HG02870 (cell line): ENCODE data around the gene CNKSR1.

ENCODE experiments used
- ATAC-seq: cut with Tn5 transposase; IDR thresholded peaks from one replicate; pipeline ENCODE4 v1.9.1; 2021; ENCODE audit warnings: mild to moderate bottlenecking, moderate library complexity; ENCODE audit not compliant: unreplicated experiment

CNKSR1 gene

GRCh38 chr1:26160527-26161414, 16.5 kb upstream of the CNKSR1 start:
- ATAC-seq = no peak

- no peak for ATAC-seq
Measured at GRCh38 chr1:26161415-26162219, 15.7 kb upstream of the CNKSR1 start.

DNA sequence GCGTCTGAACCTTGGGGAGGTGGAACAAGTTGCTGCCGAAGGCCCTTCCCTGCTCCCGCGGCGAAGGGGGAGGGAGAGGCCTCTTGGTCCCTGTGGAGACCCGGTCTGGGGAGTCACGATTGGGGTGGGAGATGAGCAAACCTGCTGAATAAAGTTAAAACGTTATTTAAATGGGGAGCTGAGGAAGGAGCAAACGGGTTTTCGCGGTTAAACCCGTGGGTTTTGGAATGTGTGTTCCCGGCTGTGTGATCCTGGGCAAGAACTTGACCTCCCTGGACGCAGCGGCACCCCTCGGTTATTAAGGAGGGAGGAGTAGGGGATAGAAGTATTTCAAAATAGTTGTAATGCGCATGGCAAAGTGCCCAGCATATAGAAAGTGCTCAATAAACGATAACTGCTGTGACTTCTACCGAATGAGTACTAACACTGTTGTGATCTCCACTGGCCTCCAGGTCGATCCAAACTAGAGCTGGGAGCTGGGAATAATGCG, 15.0 kb upstream of the CNKSR1 start:
- ATAC-seq = no peak

- no peak for ATAC-seq
Measured at GRCh38 chr1:26163684-26164035, 13.6 kb upstream of the CNKSR1 start.

GRCh38 chr1:26164036-26164860, 13.0 kb upstream of the CNKSR1 start:
- no peak for ATAC-seq

DNA sequence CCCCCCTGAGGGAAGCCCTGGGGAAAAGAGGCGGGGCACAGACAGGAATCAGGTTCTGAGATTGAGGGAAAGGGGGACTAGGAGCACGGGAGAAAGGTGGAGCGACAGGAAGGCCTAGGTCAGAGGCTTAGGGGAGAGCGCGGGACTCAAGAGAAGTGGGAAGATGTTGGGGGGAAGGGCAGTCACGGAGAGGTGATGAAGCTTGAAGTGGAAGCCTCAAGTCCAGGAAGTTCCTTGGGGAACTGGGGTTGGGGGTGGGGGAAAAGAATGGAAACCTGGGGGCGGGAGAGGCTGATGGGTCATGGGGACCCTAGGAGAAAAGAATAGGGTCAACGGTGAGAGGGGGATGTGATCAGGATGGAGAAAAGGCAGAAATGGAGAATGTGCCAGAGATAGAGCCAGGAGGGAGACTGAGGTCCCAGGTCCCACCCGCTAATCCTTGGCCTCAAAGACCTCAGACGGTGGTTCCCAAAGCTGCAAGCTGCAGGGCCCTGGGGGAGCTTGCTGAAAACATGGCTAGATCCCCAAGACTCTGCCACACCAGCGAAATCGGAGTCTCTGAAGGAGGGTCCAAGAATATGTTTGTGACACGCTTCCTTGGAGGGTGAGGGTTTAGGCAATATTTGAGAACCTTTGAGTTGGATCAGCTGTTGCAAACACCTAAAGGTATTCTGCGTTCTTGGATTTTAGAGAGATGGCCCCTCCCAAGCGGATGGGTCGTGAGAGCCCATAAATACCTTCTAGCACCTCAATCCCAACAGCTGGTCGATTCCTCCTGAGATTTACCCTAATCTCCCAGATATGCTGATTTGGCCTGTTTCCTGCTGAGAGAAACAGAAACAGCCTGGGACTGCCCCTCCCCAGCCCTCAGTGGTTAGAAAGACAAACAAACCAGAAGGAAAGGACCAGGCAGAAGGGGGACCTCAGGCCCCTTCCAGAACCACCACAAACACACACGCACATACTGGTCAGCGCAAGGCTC, 12.1 kb upstream of the CNKSR1 start:
- ATAC-seq = no peak

DNA sequence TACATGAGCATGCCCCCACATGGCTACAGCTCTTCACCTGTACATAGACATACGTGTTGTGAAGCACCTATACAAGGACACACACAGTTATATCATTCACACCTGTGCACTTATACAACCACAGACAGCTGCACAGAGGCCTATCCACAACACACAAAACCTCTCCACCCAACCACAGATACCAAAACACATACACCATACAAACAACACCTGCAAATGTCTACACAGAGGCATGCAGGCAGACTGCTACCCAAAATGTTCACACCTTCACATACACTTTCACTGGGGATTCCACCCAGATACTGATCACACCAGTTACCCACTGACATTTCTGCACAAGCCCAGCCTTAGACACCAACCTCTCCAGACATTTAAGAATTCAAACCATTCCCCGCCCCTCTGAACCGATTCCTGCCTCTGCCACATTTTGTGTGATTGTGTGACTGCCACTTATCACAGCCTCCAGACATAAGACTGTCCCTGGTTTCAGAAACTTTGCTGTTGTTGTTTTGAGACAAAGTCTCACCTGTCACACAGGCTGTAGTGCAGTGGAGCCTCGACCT, 10.5 kb upstream of the CNKSR1 start:
- no peak for ATAC-seq

DNA sequence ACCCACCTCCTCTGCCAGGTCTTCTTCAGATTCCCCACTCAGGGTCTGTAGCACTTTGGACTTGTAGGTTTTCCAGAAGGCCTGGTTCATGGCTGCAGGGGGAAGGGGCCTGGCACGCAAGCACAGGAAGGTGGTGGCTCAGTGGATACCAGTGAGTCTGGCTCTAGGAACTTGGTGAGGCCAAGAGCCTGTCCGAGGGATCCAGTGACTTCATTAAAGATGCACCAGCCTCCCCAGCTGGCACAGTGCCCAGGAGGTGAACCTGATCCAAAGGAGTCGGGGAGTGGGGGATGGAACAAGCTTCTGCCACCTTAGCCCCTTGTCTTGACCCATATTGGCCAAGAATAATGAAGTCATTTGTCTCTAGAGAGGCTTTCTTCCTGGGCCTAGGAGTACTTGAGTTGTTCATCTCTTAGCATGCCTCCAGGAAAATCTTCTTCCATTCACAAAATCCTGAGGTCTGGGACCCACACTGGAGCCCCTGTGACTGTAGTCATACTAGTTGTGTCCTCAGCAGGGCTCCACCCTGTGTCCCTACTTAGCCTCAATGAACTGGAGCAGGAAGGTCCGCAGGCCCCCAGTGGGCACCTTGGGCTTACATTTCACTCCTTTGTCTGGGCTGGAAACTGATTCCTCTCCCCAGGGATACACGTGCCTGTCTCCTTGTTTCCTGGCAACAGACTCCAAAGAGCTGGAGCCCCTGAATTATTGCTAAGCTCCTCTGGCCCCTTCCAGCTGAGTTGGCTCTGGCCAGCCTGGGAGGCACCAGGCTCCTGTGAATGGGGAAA, 8.7 kb upstream of the CNKSR1 start, which contains the start of gene C1orf232:
TSS of gene C1orf232 (minus strand) at position 554 of the 788 bp plus-strand sequence. CDS start at position 90, 464 bp downstream.
- no peak for ATAC-seq

GRCh38 chr1:26169198-26169554, 8.1 kb upstream of the CNKSR1 start:
- no peak for ATAC-seq

DNA sequence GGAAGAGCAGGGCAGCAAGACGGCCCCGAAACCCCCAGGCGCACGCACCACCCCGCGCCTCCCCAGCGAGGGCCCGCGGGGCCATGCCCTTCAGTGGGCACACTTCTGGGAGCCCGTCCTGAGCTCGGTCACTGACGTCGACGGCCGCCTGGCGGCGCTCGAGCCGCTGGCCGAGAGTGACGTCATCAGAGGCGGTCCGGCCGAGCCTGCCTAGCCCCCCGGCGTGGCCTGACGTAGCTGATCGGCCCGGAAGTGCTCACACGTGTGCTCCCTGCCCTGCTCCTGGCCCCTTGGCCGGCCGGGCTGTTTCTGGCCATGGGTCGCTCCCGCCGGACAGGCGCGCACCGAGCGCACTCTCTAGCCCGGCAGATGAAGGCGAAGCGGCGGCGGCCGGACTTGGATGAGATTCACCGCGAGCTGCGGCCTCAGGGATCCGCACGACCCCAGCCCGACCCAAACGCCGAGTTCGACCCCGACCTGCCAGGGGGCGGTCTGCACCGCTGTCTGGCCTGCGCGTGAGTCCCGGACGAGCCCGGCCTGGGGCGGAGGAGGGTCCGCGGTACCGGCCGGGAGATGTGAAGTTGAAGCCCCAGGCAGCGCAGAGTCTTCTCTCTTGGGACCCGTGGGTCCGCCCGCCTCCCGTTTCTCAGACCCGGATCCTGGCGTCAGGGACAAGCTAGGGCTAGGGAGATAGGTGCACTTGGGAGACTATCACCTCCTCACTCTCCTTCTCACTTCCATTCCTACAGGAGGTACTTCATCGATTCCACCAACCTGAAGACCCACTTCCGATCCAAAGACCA, 7.4 kb upstream of the CNKSR1 start, which contains the start of gene ZNF593:
TSS of gene ZNF593 (plus strand) at position 240 of the 803 bp plus-strand sequence. CDS start at position 316, 76 bp downstream.
- peak; percentile 91 for ATAC-seq

DNA sequence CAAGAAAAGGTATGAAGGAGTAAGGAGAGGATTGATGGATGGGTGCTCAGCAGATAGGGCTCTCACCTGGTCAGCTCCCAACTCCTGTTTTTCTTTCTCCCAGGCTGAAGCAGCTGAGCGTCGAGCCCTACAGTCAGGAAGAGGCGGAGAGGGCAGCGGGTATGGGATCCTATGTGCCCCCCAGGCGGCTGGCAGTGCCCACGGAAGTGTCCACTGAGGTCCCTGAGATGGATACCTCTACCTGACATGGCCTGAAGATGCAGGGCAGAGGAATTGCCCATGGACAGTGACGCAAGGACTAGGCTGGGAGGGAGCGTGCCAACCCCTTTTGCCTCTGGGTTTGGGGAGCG, 6.8 kb upstream of the CNKSR1 start:
- ATAC-seq = no peak

DNA sequence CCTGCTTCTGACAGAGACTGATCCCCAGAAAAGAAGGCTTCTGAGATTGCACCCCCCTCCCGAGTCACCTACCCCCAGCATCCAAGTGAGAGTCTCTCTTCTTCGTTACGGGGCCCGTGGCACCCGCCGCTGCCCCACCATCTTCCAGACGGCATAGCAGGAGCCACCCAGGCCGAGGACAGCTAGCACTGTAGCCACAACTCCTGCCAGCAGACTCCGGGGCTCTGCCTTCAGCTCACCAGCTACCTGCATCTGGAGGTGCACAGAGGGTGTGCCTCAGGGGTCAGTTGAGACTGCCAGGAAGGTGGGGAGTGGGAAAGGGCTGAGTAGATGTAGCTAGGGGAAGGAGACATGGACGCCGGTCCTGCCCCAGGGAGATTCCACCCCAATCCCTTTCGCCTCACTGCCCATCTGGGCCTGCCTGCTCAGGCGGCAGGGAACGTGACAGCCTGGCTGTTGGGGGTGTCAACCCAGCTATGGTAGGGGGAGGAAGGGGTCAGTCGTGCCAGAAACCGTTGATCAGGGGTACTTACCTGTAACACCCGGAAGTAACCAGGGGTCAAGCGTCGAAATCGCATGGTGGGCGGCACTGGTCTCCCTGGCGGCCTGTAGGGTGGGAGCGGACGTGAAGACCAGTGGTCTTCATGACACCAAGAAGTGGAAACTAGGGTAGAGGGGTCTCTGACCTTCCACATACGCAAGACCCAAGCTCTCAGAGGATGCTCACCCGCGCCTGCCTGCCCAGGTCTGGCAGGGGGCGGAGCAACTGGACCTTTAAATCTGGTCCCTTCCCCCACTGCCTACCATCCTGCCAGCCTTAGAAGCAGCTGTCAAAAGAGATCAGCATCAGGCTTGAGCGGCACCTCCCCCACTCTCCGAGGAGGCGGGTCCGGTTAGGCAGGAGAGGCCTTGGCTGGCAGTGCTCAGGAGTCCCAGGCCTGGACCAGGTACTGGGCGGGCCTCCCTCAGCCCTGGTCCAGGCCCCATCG, 5.9 kb upstream of the CNKSR1 start, which contains the start of gene ZNF593OS:
TSS of gene ZNF593OS (minus strand) at position 749 of the 989 bp plus-strand sequence. CDS start at position 578, 171 bp downstream.
- no peak for ATAC-seq

DNA sequence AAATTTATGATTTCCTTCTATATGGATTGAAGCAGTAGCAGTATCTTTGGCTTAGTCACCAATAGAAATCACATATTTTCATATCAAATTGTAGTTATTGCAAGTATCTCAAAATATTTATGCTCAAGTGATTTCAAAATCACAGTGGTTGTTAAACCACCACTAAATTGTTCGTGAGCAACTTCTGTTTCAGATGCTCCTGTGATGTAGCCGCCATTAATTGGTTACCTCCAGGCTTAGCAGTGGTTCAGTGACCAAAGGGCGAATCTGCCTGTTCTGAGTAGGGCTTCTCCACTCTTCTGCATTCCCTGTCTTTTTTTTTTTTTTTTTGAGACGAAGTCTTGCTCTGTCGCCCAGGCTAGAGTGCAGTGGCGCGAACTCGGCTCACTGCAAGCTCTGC, 1.9 kb upstream of the CNKSR1 start:
- no peak for ATAC-seq

DNA sequence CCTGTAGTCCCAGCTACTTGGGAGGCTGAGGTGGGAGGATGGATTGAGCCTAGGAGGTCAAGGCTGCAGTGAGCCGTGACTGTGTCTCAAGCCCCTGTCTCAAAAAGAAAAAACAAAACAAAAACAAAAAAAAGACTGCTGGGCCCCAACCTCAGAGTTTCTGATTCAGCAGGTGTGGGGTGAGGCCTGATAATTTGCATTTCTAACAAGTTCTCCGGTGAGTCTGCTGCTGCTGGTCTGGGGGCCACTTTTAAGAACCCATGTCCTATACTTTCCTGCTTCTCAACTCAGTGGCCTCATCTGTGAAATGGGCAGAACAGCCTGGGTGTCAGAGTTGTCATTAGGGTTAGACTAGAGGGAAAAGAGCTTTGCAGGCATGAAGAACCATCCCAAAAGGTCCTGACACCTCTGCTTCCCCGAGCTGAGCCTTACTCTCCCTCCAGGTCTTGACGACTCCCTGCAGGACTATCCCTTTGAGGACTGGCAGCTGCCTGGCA, 2.8 kb downstream of the CNKSR1 start:
- ATAC-seq = no peak

- ATAC-seq = no peak
Measured at GRCh38 chr1:26181586-26182382, 4.5 kb downstream of the CNKSR1 start.

- no peak for ATAC-seq
Measured at GRCh38 chr1:26182383-26182696, 5.0 kb downstream of the CNKSR1 start.
